Sigmoid colon (tissue), 4 donors: ENCODE results near the gene ALKBH1.

Experiments
- POLR2A ChIP-seq, 2 donors: fragments of 450-650 bp; IDR thresholded peaks; one replicate each; pipeline ENCODE4 v1.6.1; 2016; ENCODE audit warnings: antibody characterized with exemption in 2 of 2, mild to moderate bottlenecking in 2 of 2, moderate library complexity in 2 of 2
- POLR2AphosphoS5 ChIP-seq, 4 donors: sonication (generic); formaldehyde crosslinking; IDR thresholded peaks; one replicate each; pipeline ENCODE4 v1.6.1; 2017; ENCODE audit warnings: antibody characterized with exemption in 4 of 4
- TF ChIP-seq, protein P1 (sequence below), 4 experiments: fragments of 450-650 bp in 3 of 4; fragments of 200-600 bp in 1 of 4; IDR thresholded peaks; one replicate each; pipeline ENCODE4 v1.5.1; 2016 to 2019; ENCODE audit warnings: antibody characterized with exemption in 4 of 4, mild to moderate bottlenecking in 3 of 4, moderate library complexity in 2 of 4

DNA sequence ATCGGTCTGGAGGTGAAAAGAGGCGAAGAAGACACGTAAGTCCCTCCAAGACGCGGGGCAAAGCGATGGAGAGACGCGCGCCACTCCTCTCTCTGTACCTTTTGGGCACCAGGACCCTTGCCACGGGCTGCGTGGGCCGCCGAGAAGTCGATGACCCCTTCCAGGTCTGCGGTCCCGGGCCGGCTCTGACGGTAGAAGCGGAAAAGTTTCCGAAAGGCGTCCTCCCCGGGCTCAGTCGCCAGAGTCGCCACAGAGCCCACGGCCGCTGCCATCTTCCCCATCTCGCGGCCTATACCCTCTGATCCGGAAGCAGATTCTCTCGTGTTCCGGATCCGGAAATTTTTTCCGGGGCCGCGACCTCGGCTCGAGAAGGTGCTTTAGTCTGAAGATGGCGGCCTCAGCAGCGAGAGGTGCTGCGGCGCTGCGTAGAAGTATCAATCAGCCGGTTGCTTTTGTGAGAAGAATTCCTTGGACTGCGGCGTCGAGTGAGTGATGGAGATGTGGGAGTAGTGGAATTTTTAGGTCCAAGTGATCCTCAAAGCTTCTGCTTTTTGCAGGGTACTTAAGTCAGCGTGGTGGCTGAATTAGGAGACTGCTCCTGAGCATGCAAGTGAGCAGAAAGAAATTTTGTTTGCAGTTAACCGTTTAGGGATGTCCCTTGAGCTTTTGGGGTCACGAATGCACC is at the start of gene ALKBH1, which contains the start of gene SLIRP:
- TF ChIP-seq, protein P1, sequence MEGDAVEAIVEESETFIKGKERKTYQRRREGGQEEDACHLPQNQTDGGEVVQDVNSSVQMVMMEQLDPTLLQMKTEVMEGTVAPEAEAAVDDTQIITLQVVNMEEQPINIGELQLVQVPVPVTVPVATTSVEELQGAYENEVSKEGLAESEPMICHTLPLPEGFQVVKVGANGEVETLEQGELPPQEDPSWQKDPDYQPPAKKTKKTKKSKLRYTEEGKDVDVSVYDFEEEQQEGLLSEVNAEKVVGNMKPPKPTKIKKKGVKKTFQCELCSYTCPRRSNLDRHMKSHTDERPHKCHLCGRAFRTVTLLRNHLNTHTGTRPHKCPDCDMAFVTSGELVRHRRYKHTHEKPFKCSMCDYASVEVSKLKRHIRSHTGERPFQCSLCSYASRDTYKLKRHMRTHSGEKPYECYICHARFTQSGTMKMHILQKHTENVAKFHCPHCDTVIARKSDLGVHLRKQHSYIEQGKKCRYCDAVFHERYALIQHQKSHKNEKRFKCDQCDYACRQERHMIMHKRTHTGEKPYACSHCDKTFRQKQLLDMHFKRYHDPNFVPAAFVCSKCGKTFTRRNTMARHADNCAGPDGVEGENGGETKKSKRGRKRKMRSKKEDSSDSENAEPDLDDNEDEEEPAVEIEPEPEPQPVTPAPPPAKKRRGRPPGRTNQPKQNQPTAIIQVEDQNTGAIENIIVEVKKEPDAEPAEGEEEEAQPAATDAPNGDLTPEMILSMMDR (IDR thresholded peaks at IDR 0.05): no peak
- TF ChIP-seq POLR2A (IDR thresholded peaks at IDR 0.05) (peak; percentile 48 to 66), POLR2AphosphoS5 (IDR thresholded peaks at IDR 0.05) (peak; percentile 78 to 94 (median 90))
